Endothelial cell of umbilical vein (primary cell): ENCODE measurements around the gene KRTCAP2.

ENCODE experiments used
- FOS ChIP-seq: IDR thresholded peaks from 2 replicates; pipeline ENCODE4 v1.6.1; 2011; ENCODE audit warnings: mild to moderate bottlenecking, low read length, moderate library complexity, borderline replicate concordance; ENCODE audit not compliant: insufficient read depth
- GATA2 ChIP-seq: IDR thresholded peaks from 2 replicates; pipeline ENCODE4 v1.7.0; 2011; ENCODE audit warnings: low read depth, mild to moderate bottlenecking, moderate library complexity, mixed read lengths, low read length; ENCODE audit not compliant: insufficient read length, insufficient read depth
- JUN ChIP-seq: IDR thresholded peaks from 2 replicates; pipeline ENCODE4 v1.6.1; 2011; ENCODE audit warnings: borderline replicate concordance, low read depth; ENCODE audit not compliant: insufficient read length, insufficient read depth
- MYC ChIP-seq: IDR thresholded peaks from one replicate; pipeline ENCODE4 v1.6.1; 2011; ENCODE audit warnings: mild to moderate bottlenecking, low read depth, low read length
- POLR2A ChIP-seq: IDR thresholded peaks from 2 replicates; pipeline ENCODE4 v1.6.1; 2012; ENCODE audit warnings: low read depth, mild to moderate bottlenecking, control low read depth, low read length
- POLR2AphosphoS5 ChIP-seq: IDR thresholded peaks from 2 replicates; pipeline ENCODE4 v1.6.1; 2012; ENCODE audit warnings: low read depth, mild to moderate bottlenecking, control low read depth, low read length, moderate library complexity; ENCODE audit not compliant: insufficient read depth
- TF ChIP-seq, protein P1 (sequence below), 2 donors: IDR thresholded peaks; 1 replicate in 1 of 2; 2 replicates in 1 of 2; pipeline ENCODE4 v1.5.1; 2011; ENCODE audit warnings: low read length in 2 of 2, mild to moderate bottlenecking in 2 of 2, moderate library complexity in 2 of 2, control low read depth in 1 of 2, inconsistent platforms in 1 of 2, low read depth in 1 of 2; ENCODE audit not compliant: insufficient read depth in 1 of 2; ENCODE audit errors: extremely low read depth in 1 of 2
- TF ChIP-seq, protein P2 (sequence below): IDR thresholded peaks from 2 replicates; pipeline ENCODE4 v1.6.1; 2011; ENCODE audit not compliant: insufficient read depth, insufficient read length

DNA sequence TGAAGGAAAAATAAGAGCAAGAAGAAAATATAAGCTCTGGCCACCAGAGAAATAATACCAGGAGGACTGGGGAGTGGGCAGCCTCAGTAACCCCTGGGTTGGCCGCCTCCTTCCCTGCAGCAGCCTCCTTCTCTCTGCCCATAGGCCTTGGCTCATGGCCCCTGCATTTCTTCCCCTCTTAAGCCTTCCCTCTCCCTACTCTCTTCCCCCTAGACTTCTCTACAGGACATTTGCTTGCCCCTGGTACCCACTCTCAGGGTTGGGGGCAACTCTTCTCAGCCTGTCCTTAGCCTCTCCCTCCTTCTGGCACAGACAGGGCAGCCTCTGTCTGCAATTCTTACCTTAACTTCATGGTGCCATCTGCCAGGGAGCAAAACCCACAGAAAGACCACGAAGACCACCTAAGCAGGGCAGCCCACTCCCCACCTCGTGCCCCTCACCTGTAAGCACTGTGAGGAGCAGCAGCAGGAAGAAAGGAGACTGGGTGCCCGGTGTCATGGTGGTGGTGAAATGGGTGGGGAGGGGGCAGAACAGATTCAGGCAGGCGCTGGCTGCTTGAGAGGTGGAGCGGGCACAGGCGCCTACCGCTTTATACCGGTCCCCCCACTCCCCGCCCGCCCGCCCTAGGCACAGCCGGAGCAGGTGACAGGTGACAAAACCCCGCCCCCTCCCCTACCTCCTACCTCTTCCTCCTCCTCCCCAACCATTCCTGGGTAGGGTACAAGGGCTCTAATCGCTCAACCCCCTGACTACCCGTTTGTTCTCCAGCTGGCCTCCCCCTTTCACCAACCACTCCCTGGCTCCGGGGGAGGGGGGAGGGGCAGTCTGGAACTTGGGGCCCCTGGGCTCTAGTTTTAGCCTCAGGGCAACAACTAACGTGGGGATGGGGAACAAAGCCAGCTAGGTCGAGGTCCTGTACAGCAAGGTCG lies 19.5 kb upstream of the KRTCAP2 start:
- TF ChIP-seq, protein P1, sequence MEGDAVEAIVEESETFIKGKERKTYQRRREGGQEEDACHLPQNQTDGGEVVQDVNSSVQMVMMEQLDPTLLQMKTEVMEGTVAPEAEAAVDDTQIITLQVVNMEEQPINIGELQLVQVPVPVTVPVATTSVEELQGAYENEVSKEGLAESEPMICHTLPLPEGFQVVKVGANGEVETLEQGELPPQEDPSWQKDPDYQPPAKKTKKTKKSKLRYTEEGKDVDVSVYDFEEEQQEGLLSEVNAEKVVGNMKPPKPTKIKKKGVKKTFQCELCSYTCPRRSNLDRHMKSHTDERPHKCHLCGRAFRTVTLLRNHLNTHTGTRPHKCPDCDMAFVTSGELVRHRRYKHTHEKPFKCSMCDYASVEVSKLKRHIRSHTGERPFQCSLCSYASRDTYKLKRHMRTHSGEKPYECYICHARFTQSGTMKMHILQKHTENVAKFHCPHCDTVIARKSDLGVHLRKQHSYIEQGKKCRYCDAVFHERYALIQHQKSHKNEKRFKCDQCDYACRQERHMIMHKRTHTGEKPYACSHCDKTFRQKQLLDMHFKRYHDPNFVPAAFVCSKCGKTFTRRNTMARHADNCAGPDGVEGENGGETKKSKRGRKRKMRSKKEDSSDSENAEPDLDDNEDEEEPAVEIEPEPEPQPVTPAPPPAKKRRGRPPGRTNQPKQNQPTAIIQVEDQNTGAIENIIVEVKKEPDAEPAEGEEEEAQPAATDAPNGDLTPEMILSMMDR (IDR thresholded peaks at IDR 0.05; ENCODE audit: extremely low read depth in 1 of 2, insufficient read depth in 1 of 2, low read depth in 1 of 2, low read length in 2 of 2) = no peak
- TF ChIP-seq POLR2AphosphoS5 (no peak), FOS (no peak), POLR2A (no peak), JUN (no peak), MYC (no peak), GATA2 (no peak)
- TF ChIP-seq, protein P2, sequence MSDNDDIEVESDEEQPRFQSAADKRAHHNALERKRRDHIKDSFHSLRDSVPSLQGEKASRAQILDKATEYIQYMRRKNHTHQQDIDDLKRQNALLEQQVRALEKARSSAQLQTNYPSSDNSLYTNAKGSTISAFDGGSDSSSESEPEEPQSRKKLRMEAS = no peak
